Hepatocyte (in vitro differentiated cells): ENCODE measurements around the gene EGR2.

Source experiments
- CTCF ChIP-seq: fragments of 200-600 bp; sonication (generic); IDR thresholded peaks from 2 replicates; pipeline ENCODE4 v1.5.1; 2016; ENCODE audit warnings: antibody characterized with exemption, mild to moderate bottlenecking; ENCODE audit not compliant: poor library complexity
- EZH2 ChIP-seq: fragments of 200-600 bp; sonication (generic); IDR thresholded peaks from 2 replicates; pipeline ENCODE4 v1.6.1; 2016; ENCODE audit warnings: antibody characterized with exemption, mild to moderate bottlenecking, borderline replicate concordance
- EZH2phosphoT487 ChIP-seq: fragments of 200-600 bp; sonication (generic); IDR thresholded peaks from one replicate; pipeline ENCODE4 v1.6.1; 2018; ENCODE audit warnings: antibody characterized with exemption, mild to moderate bottlenecking, low read depth, moderate library complexity; ENCODE audit not compliant: unreplicated experiment, severe bottlenecking

- TF ChIP-seq CTCF (no peak), EZH2 (no peak), EZH2phosphoT487 (no peak)
These were observed 163 bp downstream of the EGR2 start for GRCh38 chr10:62816076-62816330.
